ENCODE results near the gene SH2D6.
A peak's percentile ranks its signal among the peaks of the same experiment; 100 is the strongest.
"Not testable (repeated sequence)": the region's sequence is repeated elsewhere in the genome, so short reads cannot be mapped to it uniquely, and the experiment has no call there.

The SH2D6 gene

GRCh38 chr2:85422072-85422457, 3.6 kb downstream of the SH2D6 start:
- DNase-seq: no peak

- DNase-seq: no peak
Observed at GRCh38 chr2:85423525-85423924, 5.0 kb downstream of the SH2D6 start.

DNA sequence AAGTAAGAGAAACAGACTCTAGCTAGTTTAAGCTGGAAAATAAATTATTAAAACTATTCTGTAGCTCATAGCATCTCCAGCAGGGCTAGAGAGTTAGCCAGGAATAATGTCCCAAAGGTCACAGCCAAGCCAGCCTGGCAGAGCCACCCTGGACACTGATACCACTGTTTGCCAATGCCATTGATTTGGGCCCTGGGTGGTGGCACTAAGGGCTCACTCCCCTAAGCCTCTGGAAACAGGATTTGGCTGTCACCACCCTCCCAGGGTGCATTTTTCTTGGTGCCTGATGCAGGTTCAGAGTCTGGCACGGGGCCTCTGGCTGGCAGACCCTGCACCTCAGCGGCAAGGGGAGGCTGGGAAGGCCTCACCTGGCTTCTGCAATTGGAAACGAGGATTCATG, 7.1 kb downstream of the SH2D6 start:
- DNase-seq: no peak

- DNase-seq: no peak
Observed at GRCh38 chr2:85427300-85427835, 8.9 kb downstream of the SH2D6 start.

- DNase-seq: peak in 1 of 2 donors; percentile 13
Observed at GRCh38 chr2:85428343-85428881, 9.9 kb downstream of the SH2D6 start.

DNA sequence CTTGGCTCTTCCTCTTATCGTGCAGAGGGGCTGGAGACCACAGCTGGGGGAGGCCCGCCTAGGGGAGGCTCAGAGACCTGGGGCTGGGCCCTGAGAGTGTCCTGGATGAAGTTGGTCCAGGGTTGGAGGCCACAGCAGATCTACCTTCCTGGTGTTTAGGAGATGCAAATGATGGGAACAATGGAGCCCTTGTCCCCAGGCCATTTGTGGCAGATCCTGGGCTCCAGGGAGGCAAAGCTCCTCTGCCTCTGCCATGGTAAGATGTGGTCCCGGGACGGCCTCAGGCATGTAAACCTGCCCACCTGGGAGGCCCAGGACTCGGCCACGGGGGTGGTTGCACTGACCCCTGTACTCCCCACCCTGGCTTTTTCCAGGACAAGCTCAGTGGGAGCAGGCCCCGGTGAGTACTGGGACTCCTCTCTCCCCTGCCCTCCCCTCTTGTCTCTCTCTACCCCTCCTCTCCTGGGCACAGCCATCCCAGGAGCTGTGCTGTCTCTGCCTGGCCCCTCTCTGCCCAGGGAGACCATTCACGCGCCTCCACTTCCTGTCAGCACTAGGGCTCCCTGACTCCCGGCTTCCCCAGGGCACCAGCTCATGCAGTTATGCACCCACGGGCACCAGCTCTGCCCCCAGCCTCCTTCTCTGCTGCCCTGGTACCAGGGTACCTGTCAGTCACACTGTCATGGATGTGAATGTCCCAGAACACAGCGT, 10.9 kb downstream of the SH2D6 start:
- no peak for DNase-seq

- DNase-seq: no peak
Observed at GRCh38 chr2:85429924-85430289, 11.4 kb downstream of the SH2D6 start.

GRCh38 chr2:85430752-85431569, 12.4 kb downstream of the SH2D6 start:
- DNase-seq: no peak

DNA sequence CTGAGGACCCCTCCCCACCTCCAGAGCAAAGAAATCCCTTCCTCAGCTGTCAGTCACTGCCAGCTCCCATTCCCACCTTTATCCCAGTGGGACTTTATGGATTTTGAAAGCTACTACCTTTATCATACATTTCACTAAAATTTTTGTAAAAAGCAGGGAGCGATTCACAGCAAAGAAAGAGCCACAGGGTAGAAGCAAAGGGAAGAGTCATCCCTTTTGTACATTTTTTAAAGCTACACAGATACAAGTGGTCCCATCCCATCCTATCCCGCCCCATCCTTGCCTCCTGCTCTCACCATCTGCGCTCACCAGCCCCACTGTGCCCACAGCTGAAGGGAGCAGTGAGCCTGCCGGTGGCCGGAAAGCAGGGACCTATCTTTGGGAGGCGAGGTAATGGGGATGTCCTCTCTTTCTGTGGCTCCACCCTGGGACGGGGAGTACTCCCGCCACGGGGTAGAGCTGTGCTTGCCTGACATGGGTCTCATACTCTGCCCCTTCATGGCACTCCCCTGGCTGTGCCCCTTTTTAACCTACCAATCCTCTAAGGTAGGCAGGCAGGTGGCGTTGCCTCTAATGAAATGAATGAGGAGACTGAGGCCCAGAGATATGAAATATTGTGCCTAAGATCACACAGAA, 13.2 kb downstream of the SH2D6 start:
- no peak for DNase-seq

- no peak for DNase-seq
Observed at GRCh38 chr2:85433511-85434089, 15.1 kb downstream of the SH2D6 start.

DNA sequence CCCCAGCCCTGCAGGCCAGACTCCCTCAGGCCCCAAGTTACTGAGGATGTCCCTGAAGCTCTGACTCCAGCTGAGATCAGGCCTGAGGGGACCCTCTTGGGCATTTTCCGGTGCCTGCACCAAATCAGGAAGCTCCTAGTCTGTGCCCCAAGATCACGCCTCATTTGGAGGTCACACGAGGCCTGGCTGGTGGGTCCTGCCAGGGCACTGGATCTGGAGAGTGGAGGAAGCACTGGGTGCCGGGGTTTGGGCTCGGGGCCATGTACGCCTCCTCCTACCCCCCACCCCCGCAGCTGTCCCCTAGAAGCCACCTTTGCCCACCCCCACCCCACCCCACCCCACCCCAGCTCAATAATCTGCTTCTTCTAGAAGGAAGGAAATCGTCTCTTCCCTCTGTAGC, 16.2 kb downstream of the SH2D6 start:
- peak in 1 of 2 donors; percentile 32 for DNase-seq

- DNase-seq: no peak
Observed at GRCh38 chr2:85435220-85435958, 16.9 kb downstream of the SH2D6 start.

DNA sequence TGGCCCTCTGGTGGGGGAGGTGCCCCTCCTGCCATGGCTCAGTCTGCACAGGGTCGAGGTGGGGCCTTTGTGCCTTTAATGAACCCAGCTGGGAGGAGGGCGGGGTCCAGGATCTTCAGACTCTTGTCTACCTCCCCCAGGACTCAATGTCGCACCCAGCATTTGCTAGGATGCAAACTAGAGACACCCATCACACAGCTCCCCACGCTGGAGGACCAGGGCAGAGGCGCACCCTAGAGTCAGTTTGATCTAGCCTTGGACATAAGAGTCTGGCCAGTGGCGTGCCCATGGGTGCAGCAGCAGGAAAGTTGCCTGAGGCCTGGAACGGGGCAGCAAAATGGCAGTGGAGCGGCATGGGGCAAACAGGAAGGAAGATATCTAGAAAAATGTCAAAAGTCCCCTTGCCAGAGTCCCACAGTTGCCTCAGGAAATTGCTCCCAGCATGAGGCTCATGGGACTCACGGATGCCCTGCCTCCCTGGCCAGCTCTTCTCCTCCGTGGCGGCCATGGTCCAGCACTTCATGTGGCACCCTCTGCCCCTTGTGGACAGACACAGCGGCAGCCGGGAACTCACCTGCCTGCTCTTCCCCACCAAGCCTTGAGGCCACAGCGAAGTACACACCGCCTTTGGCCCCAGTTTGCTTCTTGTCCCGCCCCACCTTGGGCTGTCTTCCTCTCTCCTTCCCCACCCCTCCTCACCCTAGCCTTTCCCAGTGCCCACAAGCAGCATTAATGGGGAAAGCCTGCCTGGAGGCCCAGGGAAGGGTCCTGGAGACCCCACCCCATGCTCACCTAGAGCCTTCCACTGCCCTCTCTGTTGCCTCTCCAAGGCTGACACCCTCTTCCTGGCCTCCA, 17.7 kb downstream of the SH2D6 start:
- no peak for DNase-seq

DNA sequence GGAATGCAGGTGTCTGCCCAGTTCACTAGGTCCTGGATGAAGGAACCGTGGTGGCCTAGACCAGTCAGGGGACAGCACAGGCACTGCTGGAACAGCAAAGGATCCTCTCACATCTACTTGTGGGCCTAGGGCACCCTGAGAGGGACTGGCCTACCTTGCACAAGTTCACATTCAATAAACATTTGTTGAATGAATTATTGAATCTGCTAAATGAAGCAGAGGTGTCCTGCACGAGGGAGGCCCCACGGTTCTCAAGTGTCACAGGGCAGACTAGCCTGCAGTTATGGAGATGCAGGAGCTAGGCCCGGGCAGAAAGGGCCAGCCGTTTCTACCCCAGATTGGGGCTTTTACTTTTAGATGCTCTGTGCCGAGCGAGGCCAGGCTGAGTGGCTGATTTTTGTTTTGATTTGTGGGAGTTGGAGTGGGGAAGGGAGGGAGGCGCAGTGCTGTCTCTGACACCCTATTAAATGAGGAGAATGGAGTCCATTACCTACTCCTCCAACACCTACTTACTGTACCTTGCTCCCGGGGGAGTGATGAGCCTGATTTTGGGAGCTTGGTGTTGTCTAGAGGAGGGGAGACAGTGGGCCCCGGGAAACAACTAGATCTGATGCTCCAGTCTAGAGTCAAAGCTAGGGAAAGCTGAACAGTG, 18.4 kb downstream of the SH2D6 start:
- DNase-seq: no peak

DNA sequence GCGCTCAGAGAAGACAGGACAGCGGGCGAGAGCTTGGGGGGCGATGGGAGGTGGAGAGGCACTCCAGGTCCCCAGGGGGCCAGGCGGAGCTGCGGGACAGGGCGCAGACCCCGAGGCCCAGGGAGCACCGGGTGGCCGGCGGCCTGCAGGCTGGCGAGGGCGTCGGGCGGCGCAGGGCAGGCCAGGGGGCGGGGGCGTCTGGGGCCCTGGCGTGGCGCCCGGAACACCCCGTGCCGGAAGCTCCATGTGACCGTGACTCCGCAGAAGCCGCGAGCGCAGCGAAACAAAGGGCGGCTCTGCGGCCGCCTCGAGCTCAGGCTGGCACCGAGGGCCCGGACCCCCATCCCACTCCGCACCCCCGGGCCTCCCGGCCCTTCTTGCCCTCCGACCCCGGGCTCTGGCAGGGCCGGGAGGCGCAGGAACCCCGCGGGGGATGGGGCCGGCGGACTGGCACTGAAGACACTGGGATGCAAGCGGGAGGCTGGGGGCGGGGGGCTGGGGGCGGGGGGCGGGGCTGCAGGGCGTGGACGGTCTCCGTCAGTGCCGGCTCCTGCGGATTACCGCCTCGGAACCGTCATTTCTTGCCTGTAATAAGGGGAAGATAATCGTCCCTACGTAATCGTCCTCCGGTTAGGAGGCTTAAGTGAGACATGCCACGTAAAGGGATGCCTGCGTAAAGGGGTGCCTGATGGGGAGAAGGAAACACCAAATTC, 19.1 kb downstream of the SH2D6 start:
- peak; percentile 75 to 84 for DNase-seq

GRCh38 chr2:85438201-85439024, 19.9 kb downstream of the SH2D6 start:
- no peak for DNase-seq

GRCh38 chr2:85439025-85439472, 20.5 kb downstream of the SH2D6 start:
- no peak for DNase-seq

- DNase-seq: not testable (repeated sequence)
Observed at GRCh38 chr2:85439569-85439968, 21.1 kb downstream of the SH2D6 start.

- no peak for DNase-seq
Observed at GRCh38 chr2:85439986-85440385, 21.5 kb downstream of the SH2D6 start.

Measured in bone marrow (tissue), 2 donors.